Measurements from ENCODE around the gene EXOSC1.
"Not testable (repeated sequence)": the region's sequence is repeated elsewhere in the genome, so short reads cannot be mapped to it uniquely, and the experiment has no call there.

EXOSC1 gene

DNA sequence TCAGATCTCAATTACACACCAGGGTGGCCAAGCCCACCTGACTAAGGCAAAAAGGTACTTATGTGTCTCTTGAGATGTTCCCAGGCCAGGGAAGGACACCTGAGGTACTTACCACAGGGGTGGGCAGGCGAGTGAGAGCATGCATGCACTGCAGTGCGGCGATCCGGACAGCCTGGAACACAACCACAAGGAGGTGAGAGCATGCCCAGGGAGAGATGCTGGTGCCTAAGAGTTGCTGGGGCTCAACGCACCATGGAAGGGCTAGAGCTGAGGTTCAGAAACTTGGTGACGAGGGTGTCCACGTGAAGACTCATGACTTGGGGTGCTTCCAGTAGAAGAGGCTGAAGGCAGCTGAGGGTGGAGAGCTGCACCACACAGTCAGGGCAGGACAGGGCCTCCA, 13.3 kb upstream of the EXOSC1 start:
- no peak for DNase-seq (ENCODE audit: low spot score)

DNA sequence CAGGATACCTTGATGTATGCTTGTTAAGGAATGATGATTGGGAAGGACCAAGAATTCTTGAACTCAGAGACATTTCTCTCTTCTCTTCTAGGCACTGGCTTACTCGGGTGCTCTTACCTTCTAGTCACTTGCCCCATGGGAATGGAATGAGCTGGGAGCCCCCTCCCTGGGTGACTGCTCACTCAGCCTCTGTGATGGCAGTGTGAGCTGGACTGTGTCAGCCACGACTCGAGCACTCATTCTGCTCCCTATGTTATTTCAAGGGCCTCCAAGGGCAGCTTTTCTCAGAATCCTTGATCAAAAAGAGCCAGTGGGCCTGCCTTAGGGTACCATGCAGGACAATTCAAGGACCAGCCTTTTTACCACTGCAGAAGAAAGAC, 10.9 kb upstream of the EXOSC1 start:
- DNase-seq (ENCODE audit: low spot score) = no peak

DNA sequence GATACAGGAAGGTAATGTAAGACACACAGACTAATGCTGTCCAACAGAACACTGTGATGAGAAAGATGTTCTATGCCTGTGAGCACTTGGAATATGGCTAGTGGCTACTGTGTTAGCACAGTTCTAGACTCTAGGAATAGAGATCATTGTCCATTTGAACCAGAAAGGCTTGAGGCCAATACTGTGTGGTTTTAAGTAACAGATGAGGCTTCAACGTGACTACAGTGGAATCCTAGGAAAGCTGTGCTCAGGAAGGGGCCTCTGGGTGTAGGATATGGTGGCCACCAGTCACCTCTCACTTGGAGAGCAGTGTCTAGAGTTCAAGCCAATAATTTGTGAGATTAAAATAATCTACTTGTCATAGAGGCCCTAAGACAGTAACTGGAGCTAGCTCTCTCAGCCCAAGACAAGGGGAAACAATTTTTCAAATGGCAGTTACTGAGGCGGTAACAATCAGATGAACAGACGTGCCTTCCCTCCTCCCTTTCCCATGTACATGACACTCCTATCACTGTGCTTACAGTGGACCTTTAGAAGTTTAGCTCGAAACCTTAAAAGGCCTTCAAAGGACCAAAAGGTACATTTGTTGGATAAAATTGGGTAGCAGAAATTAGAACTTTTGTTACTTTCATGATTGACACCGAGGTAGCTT, 10.4 kb upstream of the EXOSC1 start:
- DNase-seq (ENCODE audit: low spot score) = no peak

DNA sequence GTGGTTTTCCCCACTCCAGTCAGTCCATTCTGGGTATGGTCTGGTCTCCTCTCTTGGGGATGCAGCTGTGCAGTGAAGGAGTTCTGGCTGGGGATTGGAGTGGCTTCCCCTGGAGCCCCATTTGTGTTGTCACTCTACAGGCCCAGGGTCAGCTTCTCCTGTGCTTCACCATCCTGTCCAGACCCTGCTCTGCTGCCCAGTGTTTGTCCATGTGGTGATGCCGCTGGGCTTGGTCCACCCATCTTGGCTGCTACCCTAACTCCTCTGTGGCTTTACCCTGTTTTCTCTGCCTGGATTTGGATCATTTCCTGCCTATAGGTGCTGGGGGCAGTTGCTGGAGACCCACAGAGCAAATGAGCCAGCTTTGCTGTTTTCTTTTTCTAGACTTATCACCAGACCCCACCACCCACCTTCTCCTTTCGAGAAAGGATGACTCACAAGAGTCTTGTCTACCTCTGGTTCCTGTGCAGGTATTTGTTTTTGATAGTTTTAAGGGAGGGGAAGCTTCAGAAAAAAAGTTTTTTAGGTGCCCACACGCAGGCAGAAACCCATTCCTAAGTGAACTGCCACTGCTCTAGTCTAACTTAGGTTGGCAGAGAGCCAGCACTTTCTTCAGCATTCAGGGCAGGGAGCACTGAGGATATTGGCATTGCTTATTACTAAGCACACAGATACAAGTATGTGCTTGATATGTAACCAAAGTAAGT, 8.7 kb upstream of the EXOSC1 start:
- no peak for DNase-seq (ENCODE audit: low spot score)

DNA sequence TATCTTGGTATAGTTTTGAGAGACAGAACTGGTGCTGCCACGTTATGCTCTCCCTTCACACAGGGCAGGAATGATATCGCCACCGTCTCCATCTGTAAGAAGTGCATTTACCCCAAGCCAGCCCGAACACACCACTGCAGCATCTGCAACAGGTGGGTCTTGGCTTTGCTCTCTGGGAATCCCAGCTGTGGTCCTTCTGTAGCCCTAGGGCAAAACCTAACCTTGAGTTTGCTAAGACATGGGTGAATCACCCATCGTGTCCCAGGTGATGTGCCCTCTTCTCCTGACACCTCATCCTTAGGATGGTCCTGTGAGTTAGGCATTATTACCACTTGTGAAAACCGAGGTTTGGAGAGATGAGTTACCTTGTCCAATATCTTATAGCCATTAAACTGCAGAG, 6.5 kb upstream of the EXOSC1 start:
- no peak for DNase-seq (ENCODE audit: low spot score)

DNA sequence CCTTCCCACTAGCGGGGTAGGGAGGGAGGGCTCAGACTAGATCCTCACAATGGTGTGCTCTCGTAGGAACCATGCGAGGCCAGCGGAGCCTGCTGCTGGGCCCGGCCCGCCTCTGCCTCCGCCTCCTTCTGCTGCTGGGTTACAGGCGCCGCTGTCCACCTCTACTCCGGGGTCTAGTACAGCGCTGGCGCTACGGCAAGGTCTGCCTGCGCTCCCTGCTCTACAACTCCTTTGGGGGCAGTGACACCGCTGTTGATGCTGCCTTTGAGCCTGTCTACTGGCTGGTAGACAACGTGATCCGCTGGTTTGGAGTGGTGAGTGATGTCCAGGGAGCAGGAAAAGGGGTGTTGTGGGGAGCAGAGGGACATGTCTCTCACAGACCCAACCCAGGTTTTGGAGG, 5.8 kb upstream of the EXOSC1 start:
- DNase-seq (ENCODE audit: low spot score) = no peak

DNA sequence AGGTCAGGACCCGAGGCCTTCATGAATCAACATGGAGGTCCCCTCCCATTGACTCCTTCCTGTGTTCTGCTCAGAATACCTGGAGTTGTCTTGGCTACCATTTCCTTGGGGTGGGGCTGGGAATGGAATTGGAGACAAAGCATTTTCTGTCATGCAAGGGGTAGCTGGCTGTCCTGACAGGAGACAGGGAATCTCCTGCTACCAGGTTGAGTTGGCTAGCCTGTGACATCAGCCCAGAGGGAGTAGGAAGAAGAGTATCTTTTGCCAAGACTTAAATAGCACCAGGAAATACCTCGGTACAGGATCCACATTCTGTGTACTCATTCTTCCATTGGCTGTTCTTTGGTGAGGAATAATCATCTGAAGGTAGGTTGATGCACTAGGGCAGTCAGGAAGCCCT, 5.0 kb upstream of the EXOSC1 start:
- DNase-seq (ENCODE audit: low spot score) = no peak

DNA sequence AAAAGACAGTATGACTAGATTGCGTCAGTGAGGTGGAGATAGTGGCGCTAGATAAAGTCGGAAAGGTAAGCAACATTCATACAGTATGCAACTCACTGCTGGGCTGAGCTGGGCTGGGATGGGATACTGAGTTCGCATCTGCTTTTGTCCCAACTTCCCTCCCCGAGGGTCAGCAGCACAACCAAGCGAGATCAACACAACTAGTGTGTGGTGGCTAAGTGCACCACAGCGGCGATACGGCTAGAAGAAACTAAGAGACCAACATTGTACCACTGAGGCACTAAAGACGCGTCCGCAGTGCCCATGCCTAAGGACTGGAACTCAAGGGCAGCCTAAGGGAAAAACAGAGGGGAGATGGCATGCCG, 467 bp downstream of the EXOSC1 start:
- no peak for DNase-seq (ENCODE audit: low spot score)

DNA sequence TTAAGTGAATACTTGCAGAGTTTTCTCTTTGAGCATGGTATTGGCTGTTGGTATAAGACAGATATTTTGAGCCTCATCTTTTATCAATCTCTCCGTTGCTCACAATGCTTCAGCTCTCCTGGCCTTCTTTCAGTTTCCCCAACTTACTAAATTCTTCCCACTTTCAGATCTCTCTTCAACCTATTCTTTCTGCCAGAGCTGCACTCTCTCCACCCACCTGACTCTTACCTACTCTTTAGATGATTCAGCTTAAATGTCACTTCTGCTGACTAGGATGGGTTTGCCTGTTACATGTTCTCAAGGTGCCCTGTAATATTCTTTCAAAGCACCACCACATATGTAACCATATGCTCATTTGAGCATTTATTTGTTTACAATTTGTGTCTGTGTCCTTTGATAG, 1.6 kb downstream of the EXOSC1 start:
- DNase-seq (ENCODE audit: low spot score) = no peak

DNA sequence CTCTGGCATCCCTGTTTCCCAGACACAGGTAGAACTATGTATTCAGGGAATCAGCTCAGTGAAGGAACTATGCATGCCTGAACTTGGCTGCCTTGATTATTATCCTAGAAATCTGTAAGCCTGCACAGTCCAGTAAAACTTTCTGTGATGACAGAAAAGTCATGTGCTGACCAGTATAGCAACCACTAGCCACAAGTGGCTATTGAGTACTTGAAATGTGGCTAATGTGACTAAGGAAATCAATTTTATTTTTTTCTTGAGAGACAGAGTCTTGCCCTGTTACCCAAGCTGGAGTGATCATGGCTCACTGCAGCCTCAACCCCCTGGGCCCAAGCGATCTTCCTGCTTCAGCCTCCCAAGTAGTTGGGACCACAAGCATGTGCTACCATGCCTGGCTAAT, 3.5 kb downstream of the EXOSC1 start:
- no peak for DNase-seq (ENCODE audit: low spot score)

DNA sequence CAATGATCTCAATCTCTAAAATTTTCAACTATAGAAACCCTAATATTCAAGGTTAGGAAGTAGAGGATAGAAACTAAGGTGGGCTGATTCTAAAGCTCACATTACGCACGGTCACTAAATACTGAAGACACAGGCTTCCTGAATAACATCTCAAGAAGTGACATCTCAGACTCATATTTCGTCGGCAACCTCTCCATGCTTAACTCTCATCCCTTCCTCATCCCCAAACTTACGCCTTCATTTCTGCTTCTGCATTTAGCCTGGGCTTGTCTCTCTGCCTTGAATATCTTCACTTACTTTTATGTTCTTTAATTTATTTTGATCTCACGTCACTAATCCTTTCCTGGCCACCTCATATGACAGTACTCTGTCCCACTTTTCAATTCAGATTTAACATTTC, 10.6 kb downstream of the EXOSC1 start:
- DNase-seq (ENCODE audit: low spot score) = no peak

DNA sequence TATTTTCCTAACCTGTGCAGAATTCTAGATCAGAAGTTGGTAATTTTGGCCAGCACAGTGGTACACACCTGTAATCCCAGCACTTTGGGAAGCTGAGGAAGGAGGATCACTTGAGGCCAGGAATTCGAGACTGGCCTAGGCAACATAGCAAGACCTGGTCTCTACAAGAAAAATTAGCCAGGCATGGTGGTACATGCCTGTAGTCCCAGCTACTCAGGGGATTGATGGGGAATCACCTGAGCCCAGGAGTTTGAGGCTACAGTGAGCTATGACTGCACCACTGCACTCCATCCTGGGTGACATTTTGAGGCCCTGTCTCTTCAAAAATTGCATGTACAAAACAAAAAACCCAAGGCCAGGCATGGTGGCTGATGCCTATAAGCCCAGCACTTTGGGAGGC, 11.2 kb downstream of the EXOSC1 start:
- DNase-seq (ENCODE audit: low spot score) = no peak

DNA sequence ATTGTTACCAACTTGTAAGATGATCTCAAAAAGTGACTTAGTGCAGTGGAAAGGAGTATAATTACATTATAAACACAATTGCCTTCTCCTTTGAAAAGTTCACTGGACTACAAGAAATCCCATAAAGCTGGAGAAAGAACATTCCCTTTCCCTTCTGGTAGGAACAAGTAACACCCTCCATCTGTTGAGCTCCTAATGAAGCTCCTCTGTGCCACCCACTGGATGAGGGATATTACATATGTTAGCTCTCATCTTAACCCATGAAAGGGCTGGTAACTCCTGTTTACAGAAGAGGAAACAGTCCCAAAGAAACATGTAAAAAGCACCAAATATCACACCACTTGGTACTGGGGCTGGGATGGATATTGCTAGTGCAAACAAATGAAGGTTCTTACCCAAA, 11.8 kb downstream of the EXOSC1 start:
- no peak for DNase-seq (ENCODE audit: low spot score)

DNA sequence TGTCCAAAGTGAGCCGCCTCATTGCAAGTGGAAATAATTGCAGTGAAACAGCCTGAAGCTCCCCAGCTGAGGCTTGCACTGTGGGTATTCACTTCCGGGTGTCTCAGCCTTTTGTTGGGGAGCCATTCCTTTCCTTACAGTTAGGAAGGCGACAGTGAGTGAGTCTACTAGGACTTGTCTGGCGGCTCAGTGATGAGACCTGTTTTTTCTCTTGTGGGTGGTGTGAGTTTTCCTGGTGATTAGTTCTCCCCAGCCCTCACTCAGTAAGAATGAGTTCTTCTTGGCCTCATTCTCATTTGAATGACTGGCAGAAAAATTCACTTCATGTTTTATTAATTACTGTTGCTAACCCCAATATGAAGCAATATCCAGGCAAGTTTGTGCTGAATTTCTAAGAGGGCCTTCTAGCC, 17.2 kb downstream of the EXOSC1 start:
- DNase-seq (ENCODE audit: low spot score) = no peak

DNA sequence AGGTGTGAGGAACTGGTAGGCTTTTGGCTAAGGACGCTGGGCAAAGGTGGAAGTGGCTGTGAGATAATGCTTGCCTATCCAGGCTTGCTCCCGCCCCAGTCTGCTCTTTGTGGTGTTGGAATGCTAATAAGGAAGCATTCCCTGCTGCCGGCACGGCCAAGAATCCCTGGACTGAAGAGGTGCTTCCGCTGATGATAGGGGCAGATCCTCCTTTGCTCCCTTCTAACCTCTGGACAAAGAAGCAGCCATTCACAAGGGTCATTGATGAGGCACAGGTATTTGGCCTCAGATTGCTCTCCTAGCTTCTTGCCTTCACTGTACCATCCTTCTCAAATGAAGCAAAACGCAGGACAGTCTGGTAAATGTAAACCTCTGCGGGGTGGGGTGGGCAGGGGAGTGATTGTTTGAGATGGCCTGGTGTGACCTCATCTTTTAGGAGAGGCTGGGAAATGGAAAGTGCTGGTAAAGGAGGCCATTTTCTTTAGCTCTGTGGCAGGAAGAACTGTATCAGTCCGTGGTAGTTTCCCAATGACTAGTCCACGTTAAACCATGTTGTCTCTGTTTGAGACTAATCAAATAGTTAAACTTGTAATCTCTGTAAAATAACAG, 18.1 kb downstream of the EXOSC1 start:
- DNase-seq (ENCODE audit: low spot score) = no peak

DNA sequence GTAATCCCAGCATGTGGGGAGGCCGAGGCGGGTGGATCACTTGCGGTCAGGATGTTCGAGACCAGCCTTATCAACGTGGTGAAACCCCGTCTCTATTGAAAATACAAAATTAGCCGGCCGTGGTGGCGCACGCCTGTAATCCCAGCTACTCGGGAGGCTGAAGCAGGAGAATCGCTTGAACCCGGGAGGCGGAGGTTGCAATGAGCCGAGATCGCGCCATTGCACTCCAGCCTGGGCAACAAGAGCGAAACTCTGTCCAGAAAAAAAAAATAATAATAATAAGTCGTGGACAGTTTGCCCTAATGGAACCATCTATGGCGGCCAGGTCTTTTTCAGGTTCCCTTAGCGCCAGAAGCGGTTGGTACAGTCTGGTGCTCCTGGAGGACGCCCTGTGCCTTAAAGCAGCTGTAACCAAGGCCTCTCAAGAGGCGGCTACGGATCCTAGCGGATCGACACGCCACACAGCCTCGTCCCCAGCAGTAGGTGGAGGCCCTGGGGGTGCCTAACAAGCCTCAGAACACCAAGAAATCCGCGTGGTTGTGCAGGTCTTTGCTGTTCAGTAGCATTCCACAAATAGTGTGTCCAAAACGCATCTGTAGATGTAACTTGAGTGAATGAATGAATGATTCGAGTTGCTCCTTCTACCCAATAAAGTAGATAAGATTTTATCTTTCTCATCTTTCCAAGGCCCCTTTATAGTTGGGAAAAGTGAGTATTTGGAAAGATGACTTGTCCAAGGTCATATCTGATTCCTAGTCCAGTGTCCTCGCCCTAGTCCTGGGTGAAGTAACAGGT, 18.8 kb downstream of the EXOSC1 start:
- DNase-seq (ENCODE audit: low spot score) = no peak

DNA sequence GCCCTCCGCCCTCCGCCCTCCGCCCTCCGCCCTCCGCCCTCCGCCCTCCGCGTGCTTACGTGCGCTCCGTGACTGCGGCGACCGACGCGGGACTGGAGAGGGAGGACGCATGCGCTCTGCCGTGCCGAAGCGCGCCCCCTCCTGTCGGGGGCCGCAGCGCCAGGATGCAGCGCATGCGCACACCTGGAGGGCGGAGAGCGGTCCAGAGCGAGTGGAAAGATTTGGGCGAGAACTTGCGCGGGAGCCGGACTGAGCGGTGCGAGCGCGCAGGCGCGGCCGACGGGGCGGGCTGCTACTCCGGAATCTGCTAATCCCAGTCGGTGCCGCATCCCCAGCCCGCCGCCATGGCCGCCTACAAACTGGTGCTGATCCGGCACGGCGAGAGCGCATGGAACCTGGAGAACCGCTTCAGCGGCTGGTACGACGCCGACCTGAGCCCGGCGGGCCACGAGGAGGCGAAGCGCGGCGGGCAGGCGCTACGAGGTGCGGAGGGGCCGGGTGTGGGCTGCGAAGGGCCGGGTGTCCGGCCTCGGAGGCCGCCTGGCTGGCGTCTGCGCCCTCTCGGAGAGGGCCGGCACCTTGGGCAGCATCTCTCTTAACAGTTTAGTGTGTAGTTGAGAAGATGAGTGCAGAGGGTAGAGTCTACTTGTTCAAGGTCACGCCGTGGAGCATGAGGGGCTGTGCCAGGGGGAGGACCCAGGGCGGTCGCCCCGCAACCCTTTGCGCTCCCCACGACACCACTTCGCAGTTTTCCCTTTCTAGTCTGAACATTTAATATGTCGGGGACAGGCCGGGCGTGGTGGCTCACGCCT, 19.6 kb downstream of the EXOSC1 start, which contains the start of gene PGAM1:
Gene PGAM1, plus strand, starts transcription at position 228 of the 812 bp plus-strand sequence. Its CDS starts 117 bp downstream, at position 345.
- peak; percentile 98 for DNase-seq (ENCODE audit: low spot score)

DNA sequence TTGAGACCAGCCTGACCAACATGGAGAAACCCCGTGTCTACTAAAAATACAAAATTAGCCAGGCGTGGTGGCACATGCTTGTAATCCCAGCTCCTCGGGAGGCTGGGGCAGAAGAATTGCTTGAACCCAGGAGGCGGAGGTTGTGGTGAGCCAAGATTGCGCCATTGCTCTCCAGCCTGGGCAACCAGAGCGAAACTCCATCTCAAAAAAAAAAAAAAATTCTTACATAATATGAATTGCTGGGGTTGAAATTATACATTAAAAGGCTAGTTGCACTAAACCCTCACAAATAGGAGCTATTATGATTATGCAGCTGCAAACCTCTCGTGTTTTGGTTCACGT, 22.1 kb downstream of the EXOSC1 start:
- DNase-seq (ENCODE audit: low spot score) = not testable (repeated sequence)

DNA sequence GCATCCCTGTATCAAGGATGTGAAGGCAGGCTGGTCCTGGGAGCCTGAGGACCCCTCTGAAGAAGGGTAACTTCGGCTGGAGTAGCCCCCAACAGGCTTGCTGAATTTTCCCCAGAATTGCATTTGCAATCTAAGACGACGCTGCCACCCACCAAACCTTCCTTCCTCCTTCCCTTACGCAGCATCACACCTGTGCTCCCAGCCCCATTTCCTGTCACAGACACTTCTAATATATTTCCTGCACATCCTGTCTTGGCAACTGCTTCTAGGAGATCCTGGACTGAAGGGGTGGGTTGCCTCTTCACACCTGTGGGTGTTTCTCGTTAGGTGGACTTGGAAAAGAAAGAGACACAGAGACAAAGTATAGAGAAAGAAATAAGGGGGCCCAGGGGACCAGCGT, 29.2 kb downstream of the EXOSC1 start:
- DNase-seq (ENCODE audit: low spot score) = no peak

DNA sequence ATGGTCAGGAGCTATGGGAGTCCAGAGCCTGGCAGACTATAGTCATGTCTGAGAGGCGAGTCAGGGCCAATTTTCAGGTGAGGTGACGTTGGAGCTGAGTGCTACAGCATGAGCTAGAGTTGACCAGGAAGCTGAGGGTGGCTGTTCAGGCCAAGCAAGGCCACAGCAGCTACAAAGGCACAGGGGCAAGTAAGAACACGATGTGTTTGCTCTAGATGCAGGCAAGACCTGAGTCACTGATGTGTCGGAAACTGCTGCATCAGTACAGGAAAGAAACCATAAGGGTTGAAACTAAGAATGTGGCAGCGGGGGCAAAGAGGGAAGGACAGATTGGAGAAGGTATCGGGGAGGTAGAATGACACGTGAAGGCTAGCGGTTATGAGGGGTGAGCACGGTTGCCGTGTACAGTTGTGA, 32.9 kb downstream of the EXOSC1 start:
- no peak for DNase-seq (ENCODE audit: low spot score)

DNA sequence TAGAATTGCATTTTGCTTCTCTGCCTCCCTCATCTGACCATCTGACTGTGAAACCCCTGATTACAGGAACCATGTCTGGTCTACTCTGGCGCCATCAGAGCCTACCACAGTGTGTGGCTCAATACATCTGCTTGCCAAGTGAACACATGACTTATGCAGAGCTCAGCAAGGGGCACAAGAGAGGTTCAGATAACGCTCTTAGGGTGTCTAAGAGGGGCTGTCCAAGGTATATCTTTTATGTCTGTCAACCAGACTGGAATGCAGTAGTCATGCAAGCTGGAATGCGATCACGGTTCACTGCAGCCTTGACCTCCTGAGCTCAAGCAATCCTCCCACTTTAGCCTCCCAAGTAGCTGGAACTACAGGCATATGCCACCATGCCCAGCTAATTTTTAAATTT, 34.4 kb downstream of the EXOSC1 start:
- DNase-seq (ENCODE audit: low spot score) = no peak

DNA sequence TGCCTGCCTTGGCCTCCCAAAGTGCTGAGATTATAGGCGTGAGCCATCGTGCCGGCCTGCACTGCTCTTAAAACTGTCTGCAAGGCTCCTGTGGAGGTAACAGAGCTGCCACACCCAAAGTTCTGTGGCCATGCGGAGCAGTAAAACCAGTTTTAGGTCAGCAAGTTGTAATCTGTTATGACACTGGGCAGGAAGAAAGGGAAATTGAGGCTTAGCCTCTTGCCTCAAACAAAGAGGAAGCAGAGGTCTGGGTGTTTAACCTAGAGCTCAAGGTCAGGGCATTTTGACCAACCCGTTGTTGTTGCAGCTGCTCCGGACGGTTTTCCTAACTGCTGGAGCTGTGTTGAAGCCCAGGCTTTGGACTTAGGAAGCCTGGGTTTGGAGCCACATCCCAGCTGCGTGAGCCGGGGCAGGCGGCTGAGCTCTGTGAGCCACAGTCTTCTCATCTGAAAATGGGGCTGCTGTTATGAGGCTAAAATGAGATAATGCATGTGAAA, 37.3 kb downstream of the EXOSC1 start:
- DNase-seq (ENCODE audit: low spot score) = no peak
